ENCODE results near the gene KLK13. TPM values are rescaled to one million over a fixed set of nuclear protein-coding genes. Genes with fewer than 3 reads are reported as not detected.

Gene KLK13
- total RNA-seq, 2 experiments from 2014 or later, result not detected

DNA sequence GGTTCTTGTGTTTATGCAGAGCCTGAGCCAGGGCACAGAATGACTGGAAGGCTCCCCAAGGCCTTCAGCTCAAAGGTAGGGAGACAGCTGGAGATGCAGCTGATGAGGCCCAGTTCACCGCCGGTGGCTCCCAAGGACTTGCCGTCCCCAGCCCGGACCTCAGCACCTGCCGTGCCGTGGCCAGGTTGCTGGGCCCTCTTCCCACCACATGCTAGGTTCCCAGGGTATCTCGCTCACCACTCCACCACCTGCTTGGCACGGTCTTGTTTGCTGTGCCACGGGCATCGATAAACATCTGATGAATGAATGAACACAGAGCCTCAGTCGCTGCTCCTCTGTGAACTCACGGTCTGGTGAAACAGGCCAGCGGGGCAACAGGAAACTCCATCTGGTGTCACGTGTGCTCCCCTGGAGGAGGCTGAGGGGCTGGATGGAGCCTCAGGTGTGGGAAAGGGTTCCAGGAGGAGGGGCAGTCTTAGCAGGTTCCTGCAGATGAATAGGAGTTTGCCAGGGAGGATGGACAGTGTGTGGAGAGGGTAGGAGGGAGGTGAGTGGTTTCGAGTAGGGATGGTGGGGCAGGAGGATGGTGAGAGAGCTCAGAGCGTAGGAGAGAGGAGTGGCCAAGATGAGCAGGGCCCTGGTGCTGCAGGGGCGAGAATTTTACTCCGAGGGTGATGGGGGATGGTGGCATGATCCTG, 21.4 kb upstream of the KLK13 start:
- no peaks in the 10 kb centered on the region for H3K4me1 Mint-ChIP-seq
- POLR2A ChIA-PET, result no interaction called here

DNA sequence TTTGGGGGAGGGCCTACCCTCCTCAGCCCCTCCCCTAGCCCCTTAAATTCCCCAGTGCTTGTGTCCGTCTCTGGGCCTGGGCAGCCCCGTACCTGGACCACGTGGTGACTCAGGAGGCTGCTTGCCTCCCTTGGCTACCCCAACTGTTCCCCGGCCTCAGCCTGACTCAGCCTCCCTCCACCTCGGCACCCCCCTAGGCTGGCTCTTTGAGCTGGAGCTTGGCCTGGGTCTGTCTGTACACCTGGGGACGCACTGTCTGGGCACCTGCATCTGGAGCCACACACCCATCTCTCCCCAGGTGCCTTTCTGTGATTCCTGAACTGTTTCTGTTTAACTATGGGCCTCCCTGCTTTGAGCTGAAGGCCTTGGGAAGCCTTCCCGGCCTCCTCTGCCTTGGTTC, 19.6 kb upstream of the KLK13 start:
- H3K4me1 Mint-ChIP-seq, result no peaks in the 10 kb centered on the region
- no peaks in the 10 kb centered on the region for H3K27me3 Mint-ChIP-seq
- ChIA-PET CTCF (no interaction called here), POLR2A (no interaction called here)
- DNase-seq, result no peak
- no peak overlapping the region for H3K4me3 Mint-ChIP-seq
- no peaks in the 10 kb centered on the region for H3K9me3 Mint-ChIP-seq
- no peak overlapping the region for H3K27ac Mint-ChIP-seq
- H3K36me3 Mint-ChIP-seq (ENCODE audit: low read depth), result no peaks in the 10 kb centered on the region

More for the DNA sequence above, 21.4 kb upstream of the KLK13 start:
- no peaks in the 10 kb centered on the region for H3K9me3 Mint-ChIP-seq
- H3K36me3 Mint-ChIP-seq (ENCODE audit: low read depth), result no peaks in the 10 kb centered on the region
- no peak overlapping the region for H3K4me3 Mint-ChIP-seq
- DNase-seq, result no peak
- H3K27me3 Mint-ChIP-seq, result no peaks in the 10 kb centered on the region
- H3K27ac Mint-ChIP-seq, result no peak overlapping the region
- CTCF ChIA-PET, result interaction anchor here (2.0 kb wide), 1 partner anchor 10 kb away, joined by 7 read pairs; no protein-coding TSS in a partner anchor

DNA sequence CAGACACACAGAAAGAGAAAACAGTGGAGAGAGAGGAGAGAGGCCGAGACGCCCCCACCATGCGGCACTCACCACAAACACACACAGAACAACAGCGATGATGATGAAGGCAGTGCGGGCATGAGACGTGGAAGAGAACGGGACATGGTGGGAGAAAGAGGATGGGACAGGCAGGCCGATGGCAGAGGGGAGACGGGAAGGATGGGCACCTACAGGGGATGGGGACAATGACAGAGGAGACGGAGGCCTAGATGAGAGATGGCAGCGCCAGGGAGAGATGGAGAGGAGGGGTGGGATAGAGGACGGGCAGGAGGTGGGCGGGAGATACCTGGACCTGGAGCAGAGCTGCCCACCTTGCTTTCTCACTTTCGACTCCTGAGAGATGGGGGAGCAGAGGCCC, 18.9 kb upstream of the KLK13 start:
- POLR2A ChIA-PET, result no interaction called here

DNA sequence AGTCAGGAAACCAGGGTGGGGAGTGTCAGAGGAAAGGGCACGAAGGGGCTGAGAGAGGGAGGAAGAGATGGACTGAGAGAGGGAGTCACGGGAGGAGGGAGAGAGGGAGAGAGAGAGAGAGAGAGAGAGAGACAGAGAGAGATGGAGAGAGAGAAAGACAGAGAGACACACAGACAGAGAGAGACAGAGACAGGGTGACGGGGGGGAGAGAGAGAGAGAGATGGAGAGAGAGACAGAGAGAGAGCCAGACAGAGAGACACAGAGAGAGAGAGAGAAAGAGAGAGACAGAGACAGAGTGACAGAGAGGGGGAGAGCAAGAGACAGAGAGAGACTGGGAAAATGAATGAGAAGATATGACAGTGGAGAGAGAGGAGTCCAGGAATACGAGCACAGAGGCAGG, 18.3 kb upstream of the KLK13 start:
- ChIA-PET POLR2A (no interaction called here), CTCF (no interaction called here)
- H3K9me3 Mint-ChIP-seq, result no peaks in the 10 kb centered on the region
- no peak for DNase-seq
- no peak overlapping the region for H3K27ac Mint-ChIP-seq
- H3K36me3 Mint-ChIP-seq (ENCODE audit: low read depth), result no peaks in the 10 kb centered on the region
- H3K4me1 Mint-ChIP-seq, result no peaks in the 10 kb centered on the region
- H3K27me3 Mint-ChIP-seq, result no peaks in the 10 kb centered on the region
- no peak overlapping the region for H3K4me3 Mint-ChIP-seq

More for the DNA sequence above, 18.9 kb upstream of the KLK13 start:
- no peaks in the 10 kb centered on the region for H3K9me3 Mint-ChIP-seq
- H3K27me3 Mint-ChIP-seq, result no peaks in the 10 kb centered on the region
- CTCF ChIA-PET, result no interaction called here
- H3K4me3 Mint-ChIP-seq, result no peak overlapping the region
- no peaks in the 10 kb centered on the region for H3K4me1 Mint-ChIP-seq
- DNase-seq, result no peak
- no peaks in the 10 kb centered on the region for H3K36me3 Mint-ChIP-seq (ENCODE audit: low read depth)
- H3K27ac Mint-ChIP-seq, result no peak overlapping the region

DNA sequence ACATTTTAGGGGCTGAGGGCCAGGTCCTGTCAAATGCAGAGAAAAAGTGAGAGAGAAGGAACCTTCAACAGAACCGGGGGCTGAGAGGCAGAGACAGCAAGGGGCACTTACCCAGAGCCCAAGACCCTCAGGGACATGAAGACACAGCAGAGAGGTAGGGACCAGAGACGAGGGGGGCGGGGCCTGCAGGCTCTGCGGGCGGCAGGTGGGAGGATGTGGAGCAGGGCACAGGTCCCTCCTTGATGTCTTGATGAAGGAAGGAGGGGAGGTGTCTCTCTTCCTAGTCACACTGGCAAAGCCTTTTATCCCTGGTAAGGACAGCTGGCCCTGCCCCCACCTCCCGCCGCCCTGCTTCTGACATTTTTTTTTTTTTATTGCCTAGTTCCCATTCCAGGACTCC, 17.7 kb upstream of the KLK13 start, which contains the start of gene KLK14:
Gene KLK14, minus strand, starts transcription at position 277 of the 400 bp plus-strand sequence. Its CDS starts 273 bp downstream, at position 4.
- no peaks in the 10 kb centered on the region for H3K27me3 Mint-ChIP-seq
- H3K36me3 Mint-ChIP-seq (ENCODE audit: low read depth), result no peaks in the 10 kb centered on the region
- H3K9me3 Mint-ChIP-seq, result no peaks in the 10 kb centered on the region
- no peak within 1 kb of the TSS for H3K4me3 Mint-ChIP-seq
- DNase-seq, result no peak
- no peaks in the 10 kb centered on the region for H3K4me1 Mint-ChIP-seq
- POLR2A ChIA-PET, result no interaction called here
- H3K27ac Mint-ChIP-seq, result no peak within 1 kb of the TSS
- CTCF ChIA-PET, result no interaction called here

DNA sequence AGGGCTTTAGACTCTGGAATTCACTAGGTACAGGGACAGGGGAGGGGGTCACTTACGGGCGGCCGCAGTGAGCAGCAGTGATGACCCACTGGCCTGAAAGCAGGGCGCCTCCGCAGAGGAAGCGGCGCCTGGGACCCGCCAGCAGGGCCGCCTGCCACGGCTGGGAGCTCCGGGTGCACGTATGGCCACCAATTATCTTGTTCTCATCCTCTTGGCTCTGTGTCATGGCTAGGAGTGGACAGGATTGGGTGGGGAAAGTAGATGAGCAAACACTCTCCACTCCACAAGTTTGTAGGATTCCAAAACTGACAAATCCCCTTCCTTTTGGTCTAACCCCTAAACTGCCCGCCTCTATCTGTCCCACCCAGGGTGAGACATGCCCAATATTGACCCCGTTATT, 16.6 kb upstream of the KLK13 start:
- CTCF ChIA-PET, result no interaction called here

DNA sequence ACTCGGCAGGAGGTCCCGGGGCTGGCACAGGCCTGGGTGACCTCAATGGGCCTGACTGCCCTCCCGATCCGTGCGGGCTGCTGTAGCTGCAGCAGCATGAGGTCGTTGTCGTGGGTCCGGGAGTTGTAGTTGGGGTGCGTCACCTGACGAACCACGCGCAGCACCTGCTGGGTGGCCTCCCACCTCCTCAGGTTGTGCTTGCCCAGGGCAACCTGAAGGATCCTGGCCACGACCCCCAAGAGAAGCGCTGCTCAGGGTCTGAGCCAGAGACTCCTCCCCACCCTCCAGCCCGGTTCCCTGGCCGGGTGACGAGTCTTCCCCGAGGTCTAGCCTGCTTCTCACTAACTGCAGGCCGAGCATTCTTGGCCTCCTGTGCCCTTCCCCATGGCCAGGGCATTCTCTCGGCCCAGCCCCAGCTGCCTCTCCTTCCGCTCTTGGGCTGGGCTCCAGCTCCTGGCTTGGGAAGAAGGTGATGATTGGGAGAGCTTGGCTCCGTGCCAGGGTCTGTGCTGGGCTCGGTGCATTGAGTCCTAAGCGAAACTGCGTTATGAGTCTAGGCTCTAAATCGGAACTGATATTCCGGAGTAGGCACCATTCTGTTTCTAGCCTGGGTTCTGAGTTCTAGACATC, 14.7 kb upstream of the KLK13 start:
- Mint-ChIP-seq H3K27ac (no peak overlapping the region), H3K27me3 (peaks cover 3% of the 10 kb centered on the region), H3K36me3 (ENCODE audit: low read depth) (no peaks in the 10 kb centered on the region), H3K9me3 (no peaks in the 10 kb centered on the region), H3K4me3 (no peak overlapping the region), H3K4me1 (no peaks in the 10 kb centered on the region)
- DNase-seq, result no peak
- ChIA-PET POLR2A (no interaction called here), CTCF (no interaction called here)

More for the DNA sequence above, 16.6 kb upstream of the KLK13 start:
- Mint-ChIP-seq H3K4me3 (no peak overlapping the region), H3K4me1 (no peaks in the 10 kb centered on the region), H3K27ac (no peak overlapping the region), H3K36me3 (ENCODE audit: low read depth) (no peaks in the 10 kb centered on the region), H3K9me3 (no peaks in the 10 kb centered on the region), H3K27me3 (no peaks in the 10 kb centered on the region)
- POLR2A ChIA-PET, result no interaction called here
- no peak for DNase-seq

DNA sequence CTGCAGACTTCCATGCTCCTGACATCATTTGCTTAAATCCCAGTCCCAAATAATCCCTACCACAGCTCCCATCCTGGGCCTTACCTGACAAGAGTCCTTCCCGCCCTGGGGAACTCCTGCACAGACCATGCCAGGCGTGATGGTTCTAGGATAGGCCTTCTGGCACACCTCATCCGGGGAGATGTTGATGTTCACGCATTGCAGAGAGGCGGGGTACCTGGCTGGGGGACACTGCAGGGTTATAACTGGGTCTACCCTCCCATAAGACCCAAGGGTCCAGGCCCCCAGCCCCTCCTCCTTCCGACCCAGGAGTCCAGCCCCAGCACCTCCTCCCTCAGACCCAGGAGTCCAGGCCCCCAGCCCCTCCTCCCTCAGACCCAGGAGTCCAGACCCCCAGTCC, 13.8 kb upstream of the KLK13 start:
- H3K4me3 Mint-ChIP-seq, result no peak overlapping the region
- ChIA-PET CTCF (no interaction called here), POLR2A (no interaction called here)
- no peak for DNase-seq
- H3K27ac Mint-ChIP-seq, result no peak overlapping the region
- no peaks in the 10 kb centered on the region for H3K4me1 Mint-ChIP-seq
- no peaks in the 10 kb centered on the region for H3K9me3 Mint-ChIP-seq
- peaks cover 8% of the 10 kb centered on the region for H3K27me3 Mint-ChIP-seq
- no peaks in the 10 kb centered on the region for H3K36me3 Mint-ChIP-seq (ENCODE audit: low read depth)

DNA sequence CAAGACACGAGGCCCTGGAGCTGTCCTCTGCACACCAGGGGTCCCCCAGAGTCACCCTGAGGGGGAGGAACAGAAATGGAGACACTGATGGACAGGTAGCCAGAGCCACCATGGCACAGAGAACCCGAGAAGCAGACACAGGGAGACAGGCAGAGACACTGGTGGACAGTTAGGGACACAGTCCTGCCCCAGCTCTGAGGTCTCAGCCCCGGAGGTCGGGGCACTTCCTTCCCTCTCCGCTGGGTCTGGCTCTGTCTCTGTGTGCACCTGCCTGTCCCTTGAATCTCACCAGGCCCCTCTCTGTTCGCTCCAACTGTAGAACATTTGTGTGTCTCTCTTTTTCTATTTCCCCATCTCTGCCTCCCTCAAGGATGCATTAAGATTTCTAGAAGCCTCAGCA, 13.2 kb upstream of the KLK13 start:
- Mint-ChIP-seq H3K9me3 (no peaks in the 10 kb centered on the region), H3K27me3 (peaks cover 8% of the 10 kb centered on the region), H3K27ac (no peak overlapping the region), H3K4me1 (no peaks in the 10 kb centered on the region), H3K36me3 (ENCODE audit: low read depth) (no peaks in the 10 kb centered on the region), H3K4me3 (no peak overlapping the region)
- no peak for DNase-seq
- CTCF ChIA-PET, result no interaction called here
- POLR2A ChIA-PET, result no interaction called here

DNA sequence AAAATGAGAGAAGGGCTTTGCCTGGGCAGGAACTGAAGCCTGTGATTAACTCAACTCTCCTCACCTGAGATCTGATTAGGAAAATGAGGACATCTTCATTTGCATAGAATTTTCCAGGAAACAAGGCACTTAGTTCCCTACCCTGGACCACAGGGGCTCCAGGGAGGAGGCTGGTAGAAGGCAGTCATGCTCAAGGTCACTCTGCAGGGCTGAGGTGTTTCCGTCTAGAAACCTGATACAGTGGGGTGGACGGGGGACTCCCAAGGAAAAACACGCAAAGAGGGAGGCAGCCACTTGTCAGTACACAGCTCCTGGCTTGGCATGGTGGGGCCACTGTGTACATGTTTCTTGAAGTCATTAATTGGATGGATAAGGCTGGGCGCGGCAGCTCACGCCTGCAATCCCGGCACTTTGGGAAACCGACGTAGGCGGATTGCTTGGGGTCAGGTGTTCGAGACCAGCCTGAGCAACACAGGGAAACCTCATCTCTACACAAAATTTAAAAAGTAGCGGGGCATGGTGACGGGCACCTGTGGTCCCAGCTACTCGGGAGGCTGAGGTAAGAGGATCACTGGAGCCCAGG, 11.8 kb upstream of the KLK13 start:
- CTCF ChIA-PET, result no interaction called here
- H3K27me3 Mint-ChIP-seq, result peaks cover 8% of the 10 kb centered on the region
- H3K27ac Mint-ChIP-seq, result no peak overlapping the region
- H3K4me1 Mint-ChIP-seq, result no peaks in the 10 kb centered on the region
- H3K4me3 Mint-ChIP-seq, result no peak overlapping the region
- no peaks in the 10 kb centered on the region for H3K36me3 Mint-ChIP-seq (ENCODE audit: low read depth)
- POLR2A ChIA-PET, result no interaction called here
- no peaks in the 10 kb centered on the region for H3K9me3 Mint-ChIP-seq
- no peak for DNase-seq

DNA sequence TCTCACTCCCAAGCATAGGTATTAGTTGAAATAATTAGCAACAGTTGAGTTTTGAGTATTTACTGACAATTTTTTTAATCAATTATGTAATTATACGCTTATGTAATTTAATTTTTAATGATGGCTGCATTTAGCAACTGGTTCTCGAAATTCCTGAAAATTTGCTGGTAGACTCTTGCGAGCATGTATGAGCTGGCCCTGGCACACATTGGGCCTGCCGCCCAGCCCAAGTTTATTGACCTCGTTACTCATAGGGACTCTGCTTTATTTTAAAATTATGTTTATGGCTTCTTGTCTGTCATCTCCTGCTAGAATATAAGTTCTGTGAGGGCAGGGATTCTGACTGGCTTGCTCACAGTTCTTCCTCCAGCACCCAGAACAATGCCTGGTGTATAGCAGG, 11.1 kb upstream of the KLK13 start:
- H3K4me1 Mint-ChIP-seq, result no peaks in the 10 kb centered on the region

DNA sequence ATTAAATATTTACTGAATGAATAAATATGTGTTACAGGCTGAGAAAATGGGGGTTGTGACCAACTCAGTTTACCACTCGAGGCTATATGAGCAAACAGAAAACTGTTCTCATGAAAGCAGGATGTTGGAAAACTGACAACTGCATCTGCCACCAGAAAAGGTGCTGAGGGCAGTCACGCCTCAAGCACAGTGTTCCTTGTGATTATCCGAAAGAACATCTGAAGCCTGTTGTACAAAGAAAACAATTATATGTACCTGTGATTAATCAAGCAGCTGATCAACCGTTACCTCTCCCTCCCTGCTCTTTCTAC, 6.2 kb upstream of the KLK13 start:
- peaks cover 21% of the 10 kb centered on the region for H3K27me3 Mint-ChIP-seq
- DNase-seq, result no peak
- CTCF ChIA-PET, result no interaction called here

More for the DNA sequence above, 11.1 kb upstream of the KLK13 start:
- no peak for DNase-seq
- Mint-ChIP-seq H3K4me3 (no peak overlapping the region), H3K27ac (no peak overlapping the region), H3K36me3 (ENCODE audit: low read depth) (no peaks in the 10 kb centered on the region), H3K9me3 (no peaks in the 10 kb centered on the region), H3K27me3 (peaks cover 8% of the 10 kb centered on the region)
- CTCF ChIA-PET, result no interaction called here
- POLR2A ChIA-PET, result no interaction called here

DNA sequence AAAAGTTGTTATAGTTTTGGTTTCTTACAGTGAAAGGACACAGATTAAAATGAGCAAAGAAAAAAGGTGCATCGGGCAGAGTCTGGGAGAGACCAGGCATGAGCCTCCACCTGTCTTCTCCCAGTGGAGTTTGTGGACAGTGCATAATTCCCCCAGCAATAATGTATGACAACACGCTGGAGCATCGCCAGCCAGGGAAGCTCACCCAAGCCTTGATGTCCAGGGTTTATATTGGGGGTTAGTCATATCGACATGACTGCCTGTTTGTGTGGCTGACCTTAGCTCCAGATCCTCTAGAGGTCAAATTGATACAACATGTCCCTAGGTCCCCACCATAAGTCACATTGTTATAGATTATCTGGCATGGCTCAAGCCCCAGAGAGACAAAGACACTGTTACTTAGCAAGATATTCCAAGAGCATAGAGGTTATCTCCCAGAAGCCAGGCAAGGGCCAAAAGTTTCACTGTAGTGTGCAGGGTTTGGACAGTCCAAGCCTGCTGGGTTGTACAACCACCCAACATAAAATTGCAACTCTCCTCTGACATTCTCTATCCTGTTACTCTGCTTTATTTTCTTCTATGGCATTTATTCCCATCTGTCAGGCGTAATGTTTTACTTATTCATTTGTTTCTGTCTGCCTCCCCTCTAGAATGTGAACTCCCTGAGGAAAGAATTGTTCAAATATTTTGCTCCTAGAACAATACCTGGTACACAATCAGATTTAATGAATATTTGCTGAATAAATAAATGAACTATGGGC, 5.6 kb upstream of the KLK13 start:
- ChIA-PET CTCF (no interaction called here), POLR2A (no interaction called here)
- Mint-ChIP-seq H3K4me1 (no peaks in the 10 kb centered on the region), H3K27ac (no peak overlapping the region), H3K27me3 (peaks cover 24% of the 10 kb centered on the region), H3K4me3 (no peak overlapping the region), H3K36me3 (ENCODE audit: low read depth) (no peaks in the 10 kb centered on the region), H3K9me3 (no peaks in the 10 kb centered on the region)
- DNase-seq, result no peak

More for the DNA sequence above, 6.2 kb upstream of the KLK13 start:
- no peaks in the 10 kb centered on the region for H3K9me3 Mint-ChIP-seq
- H3K27ac Mint-ChIP-seq, result no peak overlapping the region
- H3K4me3 Mint-ChIP-seq, result no peak overlapping the region
- POLR2A ChIA-PET, result no interaction called here
- H3K36me3 Mint-ChIP-seq (ENCODE audit: low read depth), result no peaks in the 10 kb centered on the region
- H3K4me1 Mint-ChIP-seq, result no peaks in the 10 kb centered on the region
